Left hindlimb (tissue), 1 donor: ENCODE results near the gene NOP9.
A peak's percentile ranks its signal among the peaks of the same experiment; 100 is the strongest.

Source experiments
- DNase-seq: peaks from one replicate; pipeline ENCODE4 v3.0.0-alpha.2; 2018

NOP9 gene

GRCh38 chr14:24310646-24311604 is 11.3 kb downstream of the NOP9 start, which contains the start of gene LTB4R:
LTB4R (plus strand) TSS chr14:24311502; CDS start chr14:24315652, 4,150 bp downstream.
- DNase-seq = peak; percentile 87

- DNase-seq = no peak
Measured at GRCh38 chr14:24311837-24312615, 12.4 kb downstream of the NOP9 start.

- no peak for DNase-seq
Measured at GRCh38 chr14:24312736-24313507, 13.3 kb downstream of the NOP9 start.

- DNase-seq = no peak
Measured at GRCh38 chr14:24313913-24314312, 14.3 kb downstream of the NOP9 start.

- DNase-seq = no peak
Measured at GRCh38 chr14:24314377-24315193, 14.9 kb downstream of the NOP9 start.

GRCh38 chr14:24315243-24315806 is 15.7 kb downstream of the NOP9 start:
- no peak for DNase-seq

- DNase-seq = no peak
Measured at GRCh38 chr14:24315807-24316596, 16.4 kb downstream of the NOP9 start.

- no peak for DNase-seq
Measured at GRCh38 chr14:24316597-24316950, 16.9 kb downstream of the NOP9 start.

- no peak for DNase-seq
Measured at GRCh38 chr14:24317141-24317928, 17.7 kb downstream of the NOP9 start.

- DNase-seq = no peak
Measured at GRCh38 chr14:24321212-24321975, 21.7 kb downstream of the NOP9 start.

- DNase-seq = no peak
Measured at GRCh38 chr14:24322672-24323071, 23.0 kb downstream of the NOP9 start.

- peak; percentile 3 for DNase-seq
Measured at GRCh38 chr14:24323341-24323740, 23.7 kb downstream of the NOP9 start.

- peak; percentile 28 for DNase-seq
Measured at GRCh38 chr14:24324024-24324423, 24.4 kb downstream of the NOP9 start.

GRCh38 chr14:24325041-24325530 is 25.4 kb downstream of the NOP9 start:
- no peak for DNase-seq

- peak; percentile 23 for DNase-seq
Measured at GRCh38 chr14:24325963-24326362, 26.3 kb downstream of the NOP9 start.

GRCh38 chr14:24327303-24327702 is 27.7 kb downstream of the NOP9 start:
- DNase-seq = peak; percentile 22

GRCh38 chr14:24327914-24328313 is 28.3 kb downstream of the NOP9 start:
- peak; percentile 32 for DNase-seq

GRCh38 chr14:24329073-24329663 is 29.5 kb downstream of the NOP9 start:
- DNase-seq = peak; percentile 33

GRCh38 chr14:24329736-24330135 is 30.1 kb downstream of the NOP9 start:
- no peak for DNase-seq
